Pancreas (tissue), 10 donors: Measurements from ENCODE around the gene WWTR1. TPM values are rescaled to one million over a fixed set of nuclear protein-coding genes. Genes with fewer than 3 reads are reported as not detected.

Source experiments
- ATAC-seq, 4 donors: fragments of 200-7000 bp; cut with Tn5 transposase; one replicate each; pipeline versions ENCODE4 v1.8.0 to v1.9.1; 2020; ENCODE audit warnings: mild to moderate bottlenecking in 4 of 4, moderate library complexity in 4 of 4
- DNase-seq, 6 donors: peaks; one replicate each; pipeline ENCODE4 v3.0.0-alpha.2; 2020
- FAIRE-seq: peaks from 2 replicates; lab custom pipeline; 2012; peaks lifted over from hg19 to GRCh38; lab: Jason Lieb, UNC
- H3K27ac ChIP-seq, 4 donors: fragments of 200-600 bp; sonication (generic); 1 replicate in 3 of 4; 2 replicates in 1 of 4; pipeline versions ENCODE4 v1.5.0 to v1.8.0; 2020
- H3K27me3 ChIP-seq, 4 donors: fragments of 200-600 bp; one replicate each; pipeline ENCODE4 v1.8.0; 2021
- H3K36me3 ChIP-seq, 3 donors: fragments of 200-600 bp; sonication (generic) in 1 of 3; one replicate each; pipeline versions ENCODE4 v1.5.0 to v1.8.0; 2020 to 2021
- H3K4me1 ChIP-seq, 3 donors: fragments of 200-600 bp; one replicate each; pipeline ENCODE4 v1.8.0; 2021
- H3K4me3 ChIP-seq, 4 donors: fragments of 200-600 bp; sonication (generic) in 2 of 4; one replicate each; pipeline versions ENCODE4 v1.5.0 to v1.8.0; 2020 to 2021
- H3K9me3 ChIP-seq, 4 donors: fragments of 200-600 bp; one replicate each; pipeline ENCODE4 v1.8.0; 2021
- CTCF ChIP-seq, 4 donors: fragments of 200-600 bp; sonication (generic) in 3 of 4; IDR thresholded peaks; one replicate each; pipeline versions ENCODE4 v1.5.0 to v1.8.0; 2021; ENCODE audit warnings: antibody characterized with exemption in 4 of 4
- WGBS, 2 donors: extraction: QIAGEN DNeasy Blood & Tissue Kit; methylation state at CpG; one replicate each; pipeline ENCODE4 v1.1.7; 2013; 5-methylcytosine and 5-hydroxymethylcytosine counted together
- intact Hi-C, 3 donors: fragments of 100-400 bp; cut with DNase I; formaldehyde crosslinking; loops; one replicate each; pipeline versions ENCODE4 v1.11.1 to v1.14.2; 2022
- polyA plus RNA-seq, 2 donors: library from polyadenylated mRNA; stranded (reverse); fragments of 200-250 nt; gene quantifications; one replicate each; pipeline ENCODE4 v1.2.3, GENCODE V29; 2013
- total RNA-seq, 6 donors: library from RNA; stranded (reverse); fragmentation: NEBNext Ultra II Directional in 4 of 6; extraction: Animal tissue kit (Norgen Biotek cat#: 25700) in 4 of 6; gene quantifications; one replicate each; pipeline versions ENCODE4 v1.2.1 to v1.2.4, GENCODE V29; 2021 to 2023
- donor health status: healthy with polysubstance abuse.
- donor health status: DM: no; HTN: no; CAD: no; lungs with moderate emphysema.
- donor health status: DM: no; HTN: no; CAD: no.
- donor health status: control.
- donor health status: control.
- donor health status: Bipolar disorder and iron deficiency.
- donor health status: DM: yes; HTN: yes; CAD: no.
- donor health status: DM: no; HTN: no; CAD: no.
- donor health status: DM: no; HTN: no; CAD: no.
- donor health status: DM: yes; HTN: yes; CAD: no.

Gene WWTR1
- total and polyA plus RNA-seq, 8 donors = 18.9 to 47.0 (median 23.7) TPM

GRCh38 chr3:149555927-149556326 is 101.9 kb downstream of the WWTR1 start:
- no peaks in the 10 kb centered on the region for H3K27me3 ChIP-seq
- peak in 1 of 4 donors; percentile 13 for ATAC-seq
- no peaks in the 10 kb centered on the region for H3K36me3 ChIP-seq
- no peak overlapping the region for H3K4me3 ChIP-seq
- no peak for FAIRE-seq
- H3K4me1 ChIP-seq = peaks cover 0 to 33% (median 24%) of the 10 kb centered on the region in 3 donors
- no peak for DNase-seq
- WGBS, 2 donors = 83 to 89% methylated on average over 2 of the region's 2 CpGs
- TF ChIP-seq CTCF (IDR thresholded peaks at IDR 0.05) = no peak
- intact Hi-C loops = no loop called here
- peak overlapping the region; percentile 23 to 86 (median 64) for H3K27ac ChIP-seq
- H3K9me3 ChIP-seq = no peaks in the 10 kb centered on the region

- 31 to 40% methylated on average over 4 of the region's 4 CpGs for WGBS, 2 donors
- no peaks in the 10 kb centered on the region for H3K36me3 ChIP-seq
- no peaks in the 10 kb centered on the region for H3K9me3 ChIP-seq
- H3K4me1 ChIP-seq = peaks cover 0 to 33% (median 24%) of the 10 kb centered on the region in 3 donors
- ATAC-seq = peak; percentile 53 to 85 (median 62)
- no peak for TF ChIP-seq CTCF (IDR thresholded peaks at IDR 0.05)
- H3K4me3 ChIP-seq = no peak overlapping the region
- no peaks in the 10 kb centered on the region for H3K27me3 ChIP-seq
- H3K27ac ChIP-seq = peak overlapping the region in 3 of 4 donors; percentile 16 to 86 (median 82)
- FAIRE-seq = no peak
- no peak for DNase-seq
- intact Hi-C loops = no loop called here
Measured at GRCh38 chr3:149554826-149555225, 103.0 kb downstream of the WWTR1 start.

- no peak for TF ChIP-seq CTCF (IDR thresholded peaks at IDR 0.05)
- FAIRE-seq (no peak), ATAC-seq (peak; percentile 71 to 82 (median 76)), DNase-seq (peak in 3 of 6 donors; percentile 29 to 42 (median 40))
- Histone ChIP-seq H3K27ac (peak overlapping the region in 3 of 4 donors; percentile 16 to 86 (median 82)), H3K4me3 (no peak overlapping the region), H3K4me1 (peaks cover 0 to 33% (median 24%) of the 10 kb centered on the region in 3 donors), H3K27me3 (no peaks in the 10 kb centered on the region), H3K9me3 (no peaks in the 10 kb centered on the region), H3K36me3 (no peaks in the 10 kb centered on the region)
- WGBS, 2 donors = 52 to 56% methylated on average over 13 of the region's 13 CpGs
- intact Hi-C loops = no loop called here
Measured at GRCh38 chr3:149553781-149554451, 103.9 kb downstream of the WWTR1 start.

- Histone ChIP-seq H3K36me3 (no peaks in the 10 kb centered on the region), H3K27ac (peak overlapping the region in 3 of 4 donors; percentile 16 to 86 (median 82)), H3K4me3 (no peak overlapping the region), H3K27me3 (no peaks in the 10 kb centered on the region), H3K4me1 (peaks cover 6 to 34% (median 24%) of the 10 kb centered on the region in 3 donors), H3K9me3 (no peaks in the 10 kb centered on the region)
- ATAC-seq (no peak), FAIRE-seq (no peak), DNase-seq (no peak)
- no peak for TF ChIP-seq CTCF (IDR thresholded peaks at IDR 0.05)
- WGBS, 2 donors = 80 to 85% methylated on average over 2 of the region's 2 CpGs
- intact Hi-C loops = no loop called here
Measured at GRCh38 chr3:149552700-149553099, 105.1 kb downstream of the WWTR1 start.

- H3K36me3 ChIP-seq = no peaks in the 10 kb centered on the region
- no peak for DNase-seq
- ATAC-seq = no peak
- no peak for FAIRE-seq
- H3K9me3 ChIP-seq = no peaks in the 10 kb centered on the region
- TF ChIP-seq CTCF (IDR thresholded peaks at IDR 0.05) = no peak
- H3K4me3 ChIP-seq = no peak overlapping the region
- peak overlapping the region in 2 of 4 donors; percentile 82 to 86 for H3K27ac ChIP-seq
- no peaks in the 10 kb centered on the region for H3K27me3 ChIP-seq
- H3K4me1 ChIP-seq = peaks cover 9 to 41% (median 28%) of the 10 kb centered on the region in 3 donors
- intact Hi-C loops = no loop called here
Measured at GRCh38 chr3:149551500-149551899, 106.3 kb downstream of the WWTR1 start.
